Neural progenitor cell (in vitro differentiated cells): ENCODE measurements around the gene COX8C. TPM values are rescaled to one million over a fixed set of nuclear protein-coding genes. Genes with fewer than 3 reads are reported as not detected.

Experiments
- DNase-seq: peaks from one replicate; pipeline ENCODE4 v3.0.0-alpha.2; 2016; ENCODE audit warnings: low spot score
- H2AFZ ChIP-seq: fragments of 200-600 bp; sonication (generic); replicated peaks from 2 replicates; pipeline ENCODE4 v1.6.1; 2016; ENCODE audit warnings: antibody characterized with exemption
- H3F3A ChIP-seq: fragments of 200-600 bp; sonication (generic); 2 replicates; pipeline ENCODE4 v1.6.1; 2016; ENCODE audit warnings: antibody characterized with exemption, low read depth
- H3K27ac ChIP-seq: fragments of 200-600 bp; sonication (generic); 2 replicates; pipeline ENCODE4 v1.5.1; 2016; ENCODE audit warnings: mild to moderate bottlenecking
- H3K27me3 ChIP-seq: fragments of 200-600 bp; sonication (generic); 2 replicates; pipeline ENCODE4 v1.6.1; 2016; ENCODE audit warnings: mild to moderate bottlenecking, moderate library complexity
- H3K36me3 ChIP-seq: fragments of 200-600 bp; sonication (generic); 2 replicates; pipeline ENCODE4 v1.5.1; 2016
- H3K4me1 ChIP-seq: fragments of 200-600 bp; sonication (generic); 2 replicates; pipeline ENCODE4 v1.6.1; 2016; ENCODE audit warnings: mixed run types
- H3K4me2 ChIP-seq: fragments of 200-600 bp; sonication (generic); 2 replicates; pipeline ENCODE4 v1.6.1; 2016
- H3K4me3 ChIP-seq: fragments of 200-600 bp; sonication (generic); 2 replicates; pipeline ENCODE4 v1.5.1; 2016
- H3K79me2 ChIP-seq: fragments of 200-600 bp; sonication (generic); 2 replicates; pipeline ENCODE4 v1.6.1; 2016; ENCODE audit warnings: low read depth
- H3K9ac ChIP-seq: fragments of 200-600 bp; sonication (generic); 2 replicates; pipeline ENCODE4 v1.6.1; 2016
- H3K9me3 ChIP-seq: fragments of 200-600 bp; sonication (generic); 2 replicates; pipeline ENCODE4 v1.5.1; 2016; ENCODE audit warnings: low read depth
- H4K20me1 ChIP-seq: fragments of 200-600 bp; sonication (generic); 2 replicates; pipeline ENCODE4 v1.6.1; 2016; ENCODE audit warnings: low read depth
- H3K27ac Mint-ChIP-seq: 3 replicates; pipeline ENCODE4 v1.8.0; 2021; ENCODE audit warnings: mixed read lengths
- H3K27me3 Mint-ChIP-seq: 2 replicates; pipeline ENCODE4 v1.8.0; 2022; ENCODE audit warnings: low read depth, mild to moderate bottlenecking, inconsistent platforms, moderate library complexity, mixed read lengths; ENCODE audit not compliant: insufficient read depth
- H3K36me3 Mint-ChIP-seq: 3 replicates; pipeline ENCODE4 v1.8.0; 2021; ENCODE audit warnings: mixed read lengths
- H3K4me1 Mint-ChIP-seq: 3 replicates; pipeline ENCODE4 v1.8.0; 2021; ENCODE audit warnings: mixed read lengths
- H3K4me3 Mint-ChIP-seq: 3 replicates; pipeline ENCODE4 v1.8.0; 2021; ENCODE audit warnings: mild to moderate bottlenecking, moderate library complexity, mixed read lengths
- H3K9me3 Mint-ChIP-seq: 3 replicates; pipeline ENCODE4 v1.8.0; 2020; ENCODE audit warnings: mixed read lengths
- CTCF ChIP-seq: fragments of 200-600 bp; sonication (generic); IDR thresholded peaks from 2 replicates; pipeline ENCODE4 v1.5.1; 2017; ENCODE audit warnings: antibody characterized with exemption, mild to moderate bottlenecking
- EZH2 ChIP-seq: fragments of 200-600 bp; sonication (generic); IDR thresholded peaks from 2 replicates; pipeline ENCODE4 v1.6.1; 2017; ENCODE audit warnings: antibody characterized with exemption, mild to moderate bottlenecking, moderate library complexity
- EZH2phosphoT487 ChIP-seq: fragments of 200-600 bp; sonication (generic); IDR thresholded peaks from 2 replicates; pipeline ENCODE4 v1.6.1; 2017; ENCODE audit warnings: antibody characterized with exemption
- total RNA-seq: library from RNA; depleted of rRNA; stranded (reverse); fragments of >200 nt; gene quantifications from 2 replicates; pipeline ENCODE4 v1.2.3, GENCODE V29; 2015; ENCODE audit warnings: low replicate concordance

Gene COX8C
- total RNA-seq, 1 donor from 2014 or later: not detected

GRCh38 chr14:93333631-93334103, 13.3 kb upstream of the COX8C start:
- Histone ChIP-seq H3K79me2 (peaks cover 56% of the 10 kb centered on the region), H3K27me3 (no peaks in the 10 kb centered on the region), H2AFZ (peak overlapping the region; percentile 85), H3K4me2 (peak overlapping the region; percentile 75), H3K9me3 (no peaks in the 10 kb centered on the region), H3K4me3 (peak overlapping the region; percentile 89), H3K9ac (no peak overlapping the region), H3K36me3 (no peaks in the 10 kb centered on the region), H3K27ac (peak overlapping the region; percentile 20), H3K4me1 (peaks cover 41% of the 10 kb centered on the region), H3F3A (peaks cover 30% of the 10 kb centered on the region), H4K20me1 (peaks cover 32% of the 10 kb centered on the region)
- peak overlapping the region; percentile 67 for H3K27ac Mint-ChIP-seq
- H3K27me3 Mint-ChIP-seq: peaks cover 6% of the 10 kb centered on the region
- peak overlapping the region; percentile 94 for H3K4me3 Mint-ChIP-seq
- H3K4me1 Mint-ChIP-seq: peaks cover 38% of the 10 kb centered on the region
- H3K9me3 Mint-ChIP-seq: peaks cover 3% of the 10 kb centered on the region
- H3K36me3 Mint-ChIP-seq: peaks cover 3% of the 10 kb centered on the region
- no peak for DNase-seq
- TF ChIP-seq EZH2 (no peak), CTCF (no peak), EZH2phosphoT487 (no peak)

- H3K27ac Mint-ChIP-seq: no peak overlapping the region
- Histone ChIP-seq H3K36me3 (no peaks in the 10 kb centered on the region), H4K20me1 (no peaks in the 10 kb centered on the region), H3K4me1 (peaks cover 14% of the 10 kb centered on the region), H3K79me2 (peaks cover 20% of the 10 kb centered on the region), H3K4me3 (no peak overlapping the region), H3K4me2 (no peak overlapping the region), H3K9ac (no peak overlapping the region), H3F3A (peaks cover 9% of the 10 kb centered on the region), H3K9me3 (peaks cover 5% of the 10 kb centered on the region), H2AFZ (no peak overlapping the region), H3K27me3 (no peaks in the 10 kb centered on the region), H3K27ac (no peak overlapping the region)
- H3K4me1 Mint-ChIP-seq: peaks cover 22% of the 10 kb centered on the region
- peaks cover 16% of the 10 kb centered on the region for H3K9me3 Mint-ChIP-seq
- peaks cover 4% of the 10 kb centered on the region for H3K36me3 Mint-ChIP-seq
- TF ChIP-seq CTCF (no peak), EZH2phosphoT487 (no peak)
- no peak overlapping the region for H3K4me3 Mint-ChIP-seq
- no peak for DNase-seq
- peaks cover 6% of the 10 kb centered on the region for H3K27me3 Mint-ChIP-seq
Measured at GRCh38 chr14:93337143-93337753, 9.7 kb upstream of the COX8C start.

GRCh38 chr14:93337884-93338283, 9.1 kb upstream of the COX8C start:
- Histone ChIP-seq H3K79me2 (peaks cover 19% of the 10 kb centered on the region), H4K20me1 (no peaks in the 10 kb centered on the region), H3K4me1 (peaks cover 14% of the 10 kb centered on the region), H3K36me3 (no peaks in the 10 kb centered on the region), H3K9me3 (peaks cover 5% of the 10 kb centered on the region), H3K9ac (no peak overlapping the region), H3K27me3 (no peaks in the 10 kb centered on the region), H2AFZ (no peak overlapping the region), H3K27ac (no peak overlapping the region), H3K4me2 (no peak overlapping the region), H3K4me3 (no peak overlapping the region), H3F3A (peaks cover 16% of the 10 kb centered on the region)
- peaks cover 6% of the 10 kb centered on the region for H3K27me3 Mint-ChIP-seq
- no peak overlapping the region for H3K4me3 Mint-ChIP-seq
- no peak overlapping the region for H3K27ac Mint-ChIP-seq
- DNase-seq: no peak
- peaks cover 22% of the 10 kb centered on the region for H3K4me1 Mint-ChIP-seq
- peaks cover 23% of the 10 kb centered on the region for H3K9me3 Mint-ChIP-seq
- peaks cover 9% of the 10 kb centered on the region for H3K36me3 Mint-ChIP-seq
- TF ChIP-seq EZH2phosphoT487 (no peak), CTCF (no peak), EZH2 (no peak)
